Measurements from ENCODE around the gene C12orf75.

GRCh38 chr12:105413911-105414487 lies 83.5 kb downstream of the C12orf75 start:
- TF ChIP-seq CTCF (IDR thresholded peaks at IDR 0.05; ENCODE audit: insufficient read depth, low read depth, low read length): no peak
- no peak for TF ChIP-seq EZH2 (IDR thresholded peaks at IDR 0.05; ENCODE audit: insufficient read depth, low read length)

All from astrocyte (in vitro differentiated cells and primary cell).